HG03457 (cell line): ENCODE data around the gene COMT.

Experiments
- ATAC-seq: cut with Tn5 transposase; IDR thresholded peaks from one replicate; pipeline ENCODE4 v1.9.1; 2021; ENCODE audit warnings: moderate number of reproducible peaks; ENCODE audit not compliant: unreplicated experiment

Gene COMT

DNA sequence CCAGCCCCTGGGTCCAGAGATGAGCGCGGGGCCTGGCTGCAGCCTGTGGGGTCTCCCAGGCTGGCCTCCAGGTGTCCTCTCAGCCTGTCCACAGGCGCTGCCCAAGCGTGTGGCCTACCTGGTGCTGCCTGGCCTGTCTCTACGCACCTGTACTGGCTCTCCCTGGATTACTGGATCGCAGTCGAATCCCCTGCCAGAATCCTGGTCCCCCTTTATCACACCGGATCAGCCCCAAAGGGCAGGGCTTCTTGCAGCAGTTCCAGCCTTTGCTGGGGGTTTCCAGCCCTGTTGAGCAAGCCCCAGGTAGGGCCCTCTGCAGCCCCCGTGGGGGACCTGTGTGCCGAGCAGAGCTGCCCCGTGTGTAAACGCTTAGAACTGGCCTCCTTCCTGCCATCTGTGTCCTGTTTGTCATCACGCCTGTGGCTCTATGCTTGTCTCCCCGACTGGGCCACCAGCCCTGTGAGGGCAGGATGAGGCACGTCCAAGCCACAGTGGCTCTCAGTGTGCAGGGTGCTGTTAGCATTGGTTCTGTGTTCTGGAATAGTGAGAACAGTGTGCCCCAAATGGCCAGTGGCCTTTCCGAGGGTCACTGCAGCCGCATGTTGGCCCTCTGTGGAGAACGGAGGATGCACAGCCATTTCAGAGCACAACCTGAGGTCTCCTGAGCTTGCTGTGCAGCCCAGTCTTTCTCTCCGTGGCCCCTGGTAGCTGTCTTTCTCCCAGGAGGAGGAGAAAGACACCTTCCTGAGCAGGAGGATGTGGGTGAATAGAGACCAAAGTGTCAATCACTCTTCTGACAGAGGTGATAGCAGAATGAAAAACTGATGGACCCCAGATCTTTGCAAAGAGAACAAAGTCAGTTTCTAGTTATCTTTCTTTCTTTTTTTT, 13.9 kb downstream of the COMT start:
- no peak for ATAC-seq

DNA sequence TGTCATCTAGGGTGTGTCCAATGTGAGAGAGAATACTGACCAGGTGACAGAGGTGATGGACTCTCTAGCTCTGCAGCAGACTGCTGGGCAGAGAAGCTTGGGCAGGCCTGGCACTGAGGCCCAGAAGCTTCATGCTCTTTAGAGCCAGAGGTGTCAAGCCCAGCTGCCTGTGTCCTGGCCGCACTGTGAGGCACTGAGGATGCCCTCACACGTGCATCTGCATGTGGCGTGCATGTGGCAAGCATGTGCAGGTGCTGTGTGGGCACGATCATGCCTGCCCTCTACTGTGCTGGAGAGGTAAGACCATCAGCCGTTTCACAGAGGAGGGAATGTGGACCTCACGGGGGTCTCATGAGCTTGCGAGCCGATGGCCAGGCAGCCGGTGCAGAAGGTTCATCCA, 15.9 kb downstream of the COMT start:
- no peak for ATAC-seq

DNA sequence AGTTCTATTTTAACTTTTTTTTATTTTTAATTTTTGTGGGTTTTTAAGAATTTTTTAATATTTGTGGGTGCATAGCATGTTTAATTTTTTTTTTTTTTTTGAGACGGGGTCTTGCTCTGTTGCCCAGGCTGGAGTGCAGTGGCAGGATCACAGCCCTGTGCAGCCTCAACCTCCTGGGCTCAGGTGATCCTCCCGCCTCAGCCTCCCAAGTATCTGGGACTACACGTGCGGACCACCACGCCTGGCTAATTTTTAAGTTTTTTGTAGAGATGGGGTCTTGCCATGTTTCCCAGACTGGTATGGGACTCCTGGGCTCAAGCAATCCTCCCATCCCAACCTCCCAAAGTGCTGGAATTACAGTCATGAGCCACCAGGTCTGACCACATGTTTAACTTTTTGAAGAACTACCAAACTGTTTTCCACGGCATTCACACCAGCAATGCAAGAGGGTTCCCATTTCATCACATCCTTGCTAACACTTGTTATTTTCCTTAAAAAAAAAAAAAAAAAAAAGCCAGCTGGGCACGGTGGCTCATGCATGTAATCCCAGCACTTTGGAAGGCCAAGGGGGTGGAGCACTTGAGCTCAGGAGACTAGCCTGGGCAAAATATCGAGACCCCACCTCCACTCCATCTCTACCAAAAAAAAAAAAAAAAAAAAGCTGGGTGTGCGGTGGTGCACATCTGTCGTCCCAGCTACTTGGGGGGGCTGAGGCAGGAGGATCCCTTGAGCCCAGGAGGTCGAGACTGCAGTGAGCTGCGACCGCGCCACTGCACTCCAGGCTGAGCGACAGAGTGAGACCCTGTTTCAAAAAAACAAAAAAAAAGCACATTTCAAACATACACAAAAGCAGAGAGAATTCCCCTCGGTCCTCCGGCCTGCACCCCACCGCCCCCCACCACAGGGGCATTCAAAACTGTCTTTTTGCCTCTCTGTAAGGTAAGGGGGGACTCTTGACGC, 16.8 kb downstream of the COMT start:
- ATAC-seq, result no peak

DNA sequence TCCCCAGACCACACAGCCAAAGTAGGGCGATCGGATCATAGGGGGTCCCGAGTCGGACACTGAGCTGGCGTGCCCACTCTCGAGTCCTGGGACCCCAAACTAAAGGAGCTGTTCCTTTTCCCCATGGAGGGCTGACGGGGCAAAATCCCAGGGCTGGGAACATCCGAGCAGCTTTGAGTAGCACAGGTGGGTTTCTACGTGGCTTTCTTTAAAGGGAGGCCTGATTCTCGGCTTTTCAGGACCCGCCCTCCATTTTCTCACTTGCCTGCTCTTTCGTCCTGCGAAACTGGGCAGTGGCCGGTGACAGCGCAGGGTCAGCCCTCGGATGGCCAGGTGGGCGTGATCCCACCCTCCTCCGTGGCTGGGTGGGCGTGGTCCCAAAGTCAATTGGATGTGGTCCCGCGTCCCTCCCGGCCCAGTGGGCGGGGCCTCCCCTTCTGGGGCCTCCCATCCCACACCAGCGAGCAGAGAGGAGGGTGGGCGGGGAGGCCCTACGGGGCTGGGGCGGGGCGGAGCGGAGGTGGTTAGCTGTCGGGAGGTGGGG, 17.5 kb downstream of the COMT start:
- no peak for ATAC-seq

DNA sequence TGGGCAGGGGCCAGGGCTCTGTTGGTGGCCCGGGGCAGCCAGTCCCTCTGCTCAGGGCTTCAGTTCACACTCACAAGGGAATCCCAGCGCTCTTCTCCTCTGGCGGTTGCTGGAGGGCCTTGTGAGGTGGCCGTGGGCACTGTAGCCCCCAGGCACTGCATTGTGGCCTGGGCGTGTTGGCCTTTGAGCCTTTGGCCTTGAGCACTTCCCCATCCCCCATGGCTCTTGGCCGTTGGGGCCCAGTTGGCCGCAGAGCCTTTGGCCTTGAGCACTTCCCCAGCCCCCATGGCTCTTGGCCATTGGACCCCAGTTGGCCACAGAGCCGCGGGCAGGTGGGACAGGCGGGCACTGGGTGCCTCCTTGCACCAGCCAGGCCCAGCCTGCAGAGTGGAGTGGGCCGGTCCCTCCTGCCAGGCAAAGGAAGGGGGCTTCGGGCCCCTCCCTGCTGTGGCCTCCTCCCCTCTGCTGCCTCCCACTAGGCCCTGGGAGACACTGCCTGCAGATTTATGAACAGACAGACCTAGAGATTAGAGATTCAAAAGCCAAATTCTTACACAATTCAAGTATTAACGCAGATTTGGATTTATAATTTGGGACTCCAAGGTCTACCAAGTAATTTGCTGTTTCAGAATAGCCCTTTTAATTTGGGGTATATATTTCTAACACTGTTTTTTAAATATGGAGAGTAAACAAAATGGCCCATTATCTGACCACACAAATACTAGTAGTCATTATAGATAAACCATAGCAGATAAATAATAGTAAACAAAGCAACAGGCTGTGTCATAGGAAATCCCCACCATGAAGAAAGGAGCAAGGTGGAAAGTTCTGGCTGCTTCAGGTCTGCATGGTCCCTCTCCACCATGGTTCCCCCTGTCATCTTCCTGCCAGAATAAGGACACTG, 18.3 kb downstream of the COMT start:
- no peak for ATAC-seq

DNA sequence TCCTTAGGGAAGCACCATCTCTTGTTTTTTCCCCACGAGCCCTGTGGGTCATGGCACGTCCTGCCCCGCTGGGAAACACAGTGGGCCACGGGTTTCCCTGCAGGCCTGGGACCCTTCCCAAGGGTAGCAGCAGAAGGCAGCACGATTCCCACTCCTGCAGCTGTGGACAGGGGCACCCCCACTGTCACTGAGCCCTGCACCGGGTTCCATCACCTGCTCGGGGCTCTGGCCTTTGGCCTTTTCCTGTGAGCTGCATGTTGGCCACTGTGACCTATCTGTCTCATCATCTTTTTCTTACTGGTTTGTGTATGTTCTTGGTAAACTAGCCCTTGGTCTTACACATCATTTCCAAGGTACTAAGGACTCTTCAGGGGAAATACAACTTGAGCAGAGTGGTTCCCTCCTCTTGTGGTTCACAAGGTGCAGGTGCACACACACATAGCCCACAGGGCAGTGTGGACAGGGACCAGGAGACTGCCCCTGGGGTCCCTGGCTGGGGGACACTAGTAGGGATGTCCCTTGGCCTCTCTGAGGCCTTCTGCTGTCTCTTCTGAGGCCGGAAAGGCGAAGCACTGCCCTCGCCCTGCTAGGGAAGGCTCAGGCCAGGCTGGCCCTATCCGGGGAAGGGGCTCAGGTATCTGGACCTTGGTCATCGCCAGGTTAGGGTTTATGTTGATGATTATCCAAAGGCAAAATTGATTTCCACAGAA, 19.1 kb downstream of the COMT start:
- no peak for ATAC-seq

DNA sequence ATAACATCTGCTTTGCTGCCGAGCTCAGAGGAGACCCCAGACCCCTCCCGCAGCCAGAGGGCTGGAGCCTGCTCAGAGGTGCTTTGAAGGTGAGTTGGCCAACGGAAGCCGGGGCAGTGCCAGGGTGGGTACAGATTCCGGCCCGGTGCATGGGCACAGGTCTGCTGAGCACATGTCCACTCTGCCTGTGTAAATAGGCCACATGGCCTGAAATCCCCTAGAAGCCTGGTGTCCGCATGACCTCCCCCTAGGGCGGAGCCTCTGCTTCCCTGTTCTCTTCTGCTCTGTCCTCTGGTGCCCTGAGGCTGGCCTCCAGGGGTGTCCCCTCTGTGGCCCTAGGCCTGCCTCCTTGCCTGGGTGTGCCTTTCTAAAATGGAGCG, 19.6 kb downstream of the COMT start:
- no peak for ATAC-seq

DNA sequence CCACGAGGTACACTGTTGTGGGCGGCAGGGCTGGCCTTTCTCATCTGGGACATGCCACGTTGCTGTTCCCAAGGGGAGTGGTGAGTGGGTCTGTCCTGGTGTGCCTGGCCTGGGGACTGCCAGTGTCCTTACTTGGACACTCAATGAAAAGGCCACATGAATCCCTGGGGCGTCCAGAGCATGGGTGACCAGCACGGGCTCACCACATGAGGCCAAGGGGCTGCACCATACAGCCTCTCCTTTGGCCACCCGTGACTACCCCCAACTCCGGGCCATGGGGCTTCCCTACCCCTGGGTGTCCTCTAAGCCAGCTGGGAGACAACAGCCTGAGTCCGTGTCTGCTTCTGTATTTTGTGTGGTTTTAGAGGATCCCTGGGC, 20.3 kb downstream of the COMT start:
- ATAC-seq, result no peak

DNA sequence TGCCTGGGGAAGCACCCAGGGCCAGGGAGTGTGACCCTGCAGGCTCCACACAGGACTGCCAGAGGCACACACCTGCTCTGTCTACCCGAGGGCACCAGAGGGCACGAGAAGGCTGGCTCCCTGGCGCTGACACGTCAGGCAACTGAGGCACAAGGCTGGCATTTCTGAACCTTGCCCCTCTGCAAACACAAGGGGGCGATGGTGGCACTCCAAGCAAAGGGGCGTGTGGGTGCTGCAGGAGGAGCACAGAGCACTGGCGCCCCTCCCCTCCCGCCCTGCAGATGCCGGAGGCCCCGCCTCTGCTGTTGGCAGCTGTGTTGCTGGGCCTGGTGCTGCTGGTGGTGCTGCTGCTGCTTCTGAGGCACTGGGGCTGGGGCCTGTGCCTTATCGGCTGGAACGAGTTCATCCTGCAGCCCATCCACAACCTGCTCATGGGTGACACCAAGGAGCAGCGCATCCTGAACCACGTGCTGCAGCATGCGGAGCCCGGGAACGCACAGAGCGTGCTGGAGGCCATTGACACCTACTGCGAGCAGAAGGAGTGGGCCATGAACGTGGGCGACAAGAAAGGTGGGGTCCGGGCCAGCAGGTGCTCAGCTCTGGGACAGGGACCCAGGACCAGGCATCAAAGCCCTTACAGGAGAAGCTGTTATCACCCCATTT, 20.8 kb downstream of the COMT start:
- ATAC-seq, result no peak

DNA sequence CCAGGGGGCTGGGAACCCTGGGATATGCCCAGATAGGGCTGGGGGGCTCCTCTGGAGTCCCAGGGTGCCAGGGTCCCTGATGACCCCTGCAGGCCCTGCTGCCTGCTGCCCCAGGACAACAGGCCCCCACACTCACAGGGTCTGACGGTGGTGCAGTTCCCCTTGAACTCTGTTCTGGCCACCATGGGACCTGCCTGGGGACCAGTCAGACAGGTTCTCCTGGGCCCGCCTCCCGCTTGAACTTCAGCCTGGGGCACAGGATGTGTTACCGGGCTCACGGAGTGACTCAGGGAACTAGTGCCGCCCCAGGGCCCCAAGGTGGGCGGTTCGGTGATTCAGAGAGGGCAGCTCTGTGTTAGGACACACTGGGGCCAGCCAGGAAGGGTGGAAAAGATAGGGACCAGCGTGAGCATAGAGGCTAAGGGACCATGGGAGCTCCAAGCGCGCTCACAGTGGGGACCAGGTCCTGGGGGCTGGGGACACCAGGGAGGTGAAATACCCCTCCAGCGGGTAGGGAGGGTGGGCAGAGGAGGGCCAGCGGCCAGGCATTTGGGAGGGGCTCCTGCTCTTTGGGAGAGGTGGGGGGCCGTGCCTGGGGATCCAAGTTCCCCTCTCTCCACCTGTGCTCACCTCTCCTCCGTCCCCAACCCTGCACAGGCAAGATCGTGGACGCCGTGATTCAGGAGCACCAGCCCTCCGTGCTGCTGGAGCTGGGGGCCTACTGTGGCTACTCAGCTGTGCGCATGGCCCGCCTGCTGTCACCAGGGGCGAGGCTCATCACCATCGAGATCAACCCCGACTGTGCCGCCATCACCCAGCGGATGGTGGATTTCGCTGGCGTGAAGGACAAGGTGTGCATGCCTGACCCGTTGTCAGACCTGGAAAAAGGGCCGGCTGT, 21.6 kb downstream of the COMT start:
- ATAC-seq, result no peak

DNA sequence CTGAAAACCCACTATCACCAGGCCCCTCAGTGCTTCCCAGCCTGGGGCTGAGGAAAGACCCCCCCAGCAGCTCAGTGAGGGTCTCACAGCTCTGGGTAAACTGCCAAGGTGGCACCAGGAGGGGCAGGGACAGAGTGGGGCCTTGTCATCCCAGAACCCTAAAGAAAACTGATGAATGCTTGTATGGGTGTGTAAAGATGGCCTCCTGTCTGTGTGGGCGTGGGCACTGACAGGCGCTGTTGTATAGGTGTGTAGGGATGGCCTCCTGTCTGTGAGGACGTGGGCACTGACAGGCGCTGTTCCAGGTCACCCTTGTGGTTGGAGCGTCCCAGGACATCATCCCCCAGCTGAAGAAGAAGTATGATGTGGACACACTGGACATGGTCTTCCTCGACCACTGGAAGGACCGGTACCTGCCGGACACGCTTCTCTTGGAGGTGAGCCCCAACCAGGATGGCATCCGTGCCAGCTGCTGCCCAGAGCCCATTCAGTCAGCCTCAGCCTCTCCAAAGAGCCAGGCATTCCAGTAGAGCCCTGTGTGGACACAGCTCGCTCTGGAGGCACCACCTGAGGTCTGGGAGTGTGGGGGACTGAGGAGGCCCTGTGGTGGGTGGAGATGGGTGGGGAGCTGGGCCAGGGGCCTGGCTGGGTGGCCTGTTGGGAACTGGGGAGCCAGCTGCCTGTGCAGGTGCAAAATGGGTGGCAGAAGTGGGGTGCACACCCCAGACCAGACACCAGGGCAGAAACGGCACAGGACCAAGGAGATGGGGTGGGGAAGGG, 22.5 kb downstream of the COMT start:
- ATAC-seq, result no peak

DNA sequence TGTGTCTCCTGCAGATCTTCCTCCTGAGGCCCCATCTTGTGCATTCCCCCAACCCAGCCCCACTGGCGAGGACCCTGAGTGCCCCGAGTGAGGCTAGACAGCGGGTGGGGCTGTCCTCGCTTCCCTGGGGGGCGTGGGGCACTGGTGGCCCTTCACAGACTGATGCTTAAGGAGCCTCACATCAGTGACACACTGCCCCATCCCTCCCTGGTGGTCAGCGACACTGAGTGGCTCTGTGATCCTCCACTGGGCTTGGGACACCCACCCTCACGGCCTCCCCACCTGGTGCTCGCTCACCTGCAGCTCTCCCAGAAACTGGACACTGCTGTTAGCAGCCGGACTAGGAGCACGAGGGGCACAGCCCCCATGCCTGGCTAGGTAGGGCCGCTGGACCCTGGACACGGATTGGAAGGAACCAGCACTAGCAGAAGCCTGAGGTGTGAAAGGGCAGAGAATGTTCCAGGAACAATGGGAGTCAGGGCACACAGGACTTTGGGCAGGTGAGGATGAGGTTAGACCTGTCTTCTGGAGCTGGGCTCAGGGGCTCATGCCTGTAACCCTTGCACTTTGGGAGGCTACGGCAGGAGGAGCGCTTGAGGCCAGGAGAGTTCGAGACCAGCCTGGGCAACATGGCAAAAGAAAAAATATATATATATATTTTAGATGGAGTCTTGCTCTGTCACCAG, 23.3 kb downstream of the COMT start:
- no peak for ATAC-seq

DNA sequence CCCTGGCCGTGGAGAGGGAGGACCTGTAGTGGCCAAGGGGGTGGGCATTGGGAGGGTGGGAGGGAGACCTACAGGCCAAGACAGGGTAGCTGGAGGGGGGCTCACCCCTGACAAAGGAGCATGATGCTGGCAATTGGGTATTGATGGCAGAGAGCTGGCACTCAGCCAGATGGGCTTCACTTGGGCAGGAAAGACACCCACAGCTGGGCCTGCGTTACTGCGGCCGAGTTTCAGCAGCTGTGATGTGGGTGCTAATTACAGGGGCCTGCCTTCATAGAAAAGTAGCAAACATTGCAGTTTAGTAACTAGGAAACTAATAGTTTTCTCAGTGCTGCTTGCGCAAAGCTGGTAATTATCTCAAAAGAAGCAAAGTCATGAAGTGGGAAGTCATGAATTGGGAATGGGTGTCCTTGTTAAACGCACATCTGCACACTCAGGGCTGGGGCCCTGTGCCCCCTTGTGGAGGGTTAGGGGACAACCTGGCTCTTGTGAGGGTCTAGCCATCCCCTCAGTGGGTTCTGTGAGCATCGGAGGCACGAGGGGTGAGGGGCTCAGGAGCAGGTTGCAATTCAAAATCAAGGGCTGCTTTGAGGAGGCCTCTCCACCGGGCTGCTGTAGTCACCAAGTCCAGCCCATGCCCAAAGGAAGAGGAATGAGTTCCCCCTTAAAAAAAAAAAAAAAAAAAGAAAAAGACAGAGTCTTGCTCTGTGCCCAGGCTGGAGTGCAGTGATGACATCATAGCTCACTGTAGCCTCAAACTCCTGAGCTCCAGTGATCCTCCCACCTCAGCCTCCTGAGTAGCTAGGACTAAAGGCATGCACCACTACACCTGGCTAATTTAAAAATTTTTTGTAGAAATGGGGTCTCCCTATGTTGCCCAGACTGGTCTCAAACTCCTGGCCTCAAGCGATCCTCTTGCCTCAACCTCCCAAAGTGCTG, 24.5 kb downstream of the COMT start:
- no peak for ATAC-seq

DNA sequence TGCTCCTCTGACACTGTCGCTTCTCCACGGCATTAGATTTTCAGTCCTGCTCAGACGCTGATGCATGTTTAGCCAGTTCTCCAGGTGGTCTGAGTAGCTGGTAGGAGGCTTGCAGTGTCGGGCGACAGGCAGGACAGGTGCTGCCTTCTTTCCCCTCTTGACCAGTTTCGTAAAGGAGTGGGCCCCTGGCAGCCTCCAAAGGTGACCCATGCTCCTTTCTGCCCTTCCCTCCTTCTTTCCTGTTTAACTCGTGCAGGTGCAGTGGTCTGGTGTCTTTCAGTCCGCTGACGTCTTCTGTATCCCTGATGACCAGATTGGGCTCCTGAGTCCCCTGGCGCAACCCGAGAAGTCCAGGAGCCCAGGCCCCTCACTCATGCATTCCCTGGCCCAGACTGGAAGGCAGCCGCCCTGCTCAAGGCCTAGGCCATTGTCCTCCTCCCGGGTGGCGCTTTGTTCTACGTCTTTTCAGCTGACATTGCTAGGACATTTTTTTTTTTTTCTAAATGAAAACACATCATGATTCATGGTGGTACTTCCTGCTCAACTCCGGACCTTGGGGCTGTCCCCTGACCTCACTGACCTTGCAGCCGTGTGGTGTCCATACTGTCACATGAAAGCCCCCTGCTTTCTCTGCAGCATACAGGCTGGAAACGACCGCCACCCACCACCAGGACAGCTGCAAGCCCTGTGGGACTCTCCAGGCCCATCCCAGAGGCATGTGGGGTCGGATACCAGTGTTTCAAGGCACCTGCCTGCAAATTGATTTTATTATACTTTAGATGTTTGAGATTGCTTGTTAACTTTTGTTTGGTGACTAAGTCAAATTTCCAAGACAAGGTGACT, 25.6 kb downstream of the COMT start:
- ATAC-seq, result no peak

DNA sequence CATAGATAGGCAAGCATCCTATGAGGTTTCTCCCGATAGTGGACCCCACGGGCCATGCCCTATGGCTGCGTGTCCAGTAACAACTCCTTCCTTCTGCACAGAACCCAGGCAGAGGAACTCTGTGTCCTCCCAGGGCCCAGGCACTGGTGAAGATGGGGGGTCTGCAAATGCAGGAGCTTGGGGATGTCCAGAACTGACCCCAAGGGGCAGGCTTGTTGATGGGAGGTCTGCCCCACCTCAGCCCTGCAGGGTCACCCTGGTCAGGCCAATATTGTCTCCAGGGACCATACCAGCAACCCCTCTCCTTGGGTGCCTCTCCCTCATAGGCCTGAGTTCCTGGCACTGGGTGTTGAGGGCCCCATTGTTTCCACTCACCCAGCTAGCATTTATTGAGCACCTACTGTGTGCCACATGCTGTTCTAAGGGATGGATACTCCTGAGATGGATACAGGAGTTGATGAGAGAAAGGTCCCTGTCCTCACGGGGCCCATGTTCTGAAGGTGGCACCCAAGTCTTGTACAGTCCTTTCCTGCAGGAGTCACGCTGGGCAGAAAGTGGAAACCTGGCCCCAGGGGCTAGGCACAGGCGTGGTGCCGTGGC, 26.4 kb downstream of the COMT start:
- ATAC-seq, result no peak
